HG02678 (cell line): ENCODE measurements around the gene NLGN1.

ENCODE experiments used
- ATAC-seq: cut with Tn5 transposase; IDR thresholded peaks from one replicate; pipeline ENCODE4 v1.9.1; 2021; ENCODE audit warnings: mild to moderate bottlenecking, moderate library complexity; ENCODE audit not compliant: unreplicated experiment

NLGN1 gene

DNA sequence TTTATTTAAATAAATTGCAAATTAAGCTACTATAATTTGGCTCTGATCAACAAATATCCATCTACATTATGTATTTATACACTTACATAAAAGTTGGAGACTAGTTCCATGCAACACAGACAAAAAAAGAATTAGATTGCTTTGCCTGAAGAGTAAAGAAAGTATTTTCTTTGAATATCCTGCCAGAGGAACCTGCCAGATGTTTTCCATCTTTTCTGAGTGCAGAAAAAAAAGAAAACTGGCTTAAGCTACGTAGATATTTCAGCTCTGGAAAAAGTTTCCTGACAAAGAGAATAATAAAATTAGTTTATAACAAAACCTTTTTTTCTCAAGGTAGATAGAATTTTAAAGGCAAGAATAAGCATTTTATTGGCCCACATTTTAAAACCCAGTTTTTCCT is 854.1 kb downstream of the NLGN1 start:
- no peak for ATAC-seq

DNA sequence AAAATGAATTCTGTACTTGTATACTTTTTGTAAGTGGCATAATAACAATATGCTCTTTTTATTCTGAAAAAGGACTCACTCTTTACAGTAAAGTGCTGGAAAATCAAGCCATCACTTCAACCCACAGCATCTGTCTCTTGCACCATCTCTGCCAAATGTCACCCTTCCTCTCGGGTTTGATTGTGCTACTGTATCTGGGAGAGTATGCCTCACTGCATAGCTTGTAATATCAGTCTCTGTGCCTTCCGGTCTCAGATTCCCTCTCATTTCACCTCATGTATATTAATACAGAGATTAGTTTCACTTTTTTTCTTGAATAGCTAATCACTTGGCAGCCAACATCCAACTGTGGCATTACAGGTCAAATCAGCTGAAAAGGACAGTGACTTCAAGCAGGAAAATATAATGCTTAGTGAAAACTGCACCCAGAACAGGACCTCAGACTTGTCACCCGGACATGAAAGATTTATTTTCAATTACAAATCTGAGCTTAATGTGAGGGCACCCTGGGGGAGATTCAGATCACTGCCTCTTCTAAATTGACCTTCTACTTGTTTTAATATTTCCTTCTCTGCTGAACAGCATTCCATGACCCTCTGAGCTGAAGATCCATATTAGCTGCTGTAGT is 855.8 kb downstream of the NLGN1 start:
- ATAC-seq: no peak

DNA sequence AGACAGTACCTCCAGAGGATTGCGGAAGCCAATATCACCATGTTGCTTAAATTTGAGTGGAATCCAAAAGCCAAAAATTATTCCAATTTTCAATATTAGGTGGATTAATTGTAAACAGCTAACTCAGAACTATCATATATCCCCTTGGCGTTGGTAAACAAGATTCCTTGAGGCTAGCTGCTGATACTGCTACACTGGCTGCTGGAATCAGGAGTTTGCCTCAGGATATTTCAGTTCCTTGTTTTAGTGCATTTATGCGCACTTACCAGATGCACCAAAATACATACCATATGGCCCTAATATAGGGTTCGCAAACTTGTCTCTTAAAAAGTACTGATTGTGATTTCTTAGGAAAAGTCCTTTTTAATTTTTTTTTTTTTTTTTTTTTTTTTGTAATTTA is 856.4 kb downstream of the NLGN1 start:
- no peak for ATAC-seq

DNA sequence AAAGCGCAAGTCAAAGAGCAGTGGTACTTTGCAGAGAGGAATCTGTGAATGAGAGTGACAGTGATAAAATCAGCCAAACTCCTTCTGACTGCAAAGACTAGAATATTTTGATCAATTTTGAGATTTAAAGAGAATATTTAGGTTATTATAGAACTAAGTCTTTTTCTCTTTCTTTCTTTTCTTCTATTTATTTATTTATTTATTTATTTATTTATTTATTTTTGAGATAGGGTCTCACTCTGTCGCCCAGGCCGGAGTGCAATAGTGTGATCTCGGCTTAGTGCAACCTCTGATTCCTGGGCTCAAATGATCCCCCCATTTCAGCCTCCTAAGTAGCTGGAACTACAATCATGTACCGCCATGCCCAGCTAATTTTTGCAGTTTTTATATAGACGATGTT is 857.9 kb downstream of the NLGN1 start:
- ATAC-seq: no peak

DNA sequence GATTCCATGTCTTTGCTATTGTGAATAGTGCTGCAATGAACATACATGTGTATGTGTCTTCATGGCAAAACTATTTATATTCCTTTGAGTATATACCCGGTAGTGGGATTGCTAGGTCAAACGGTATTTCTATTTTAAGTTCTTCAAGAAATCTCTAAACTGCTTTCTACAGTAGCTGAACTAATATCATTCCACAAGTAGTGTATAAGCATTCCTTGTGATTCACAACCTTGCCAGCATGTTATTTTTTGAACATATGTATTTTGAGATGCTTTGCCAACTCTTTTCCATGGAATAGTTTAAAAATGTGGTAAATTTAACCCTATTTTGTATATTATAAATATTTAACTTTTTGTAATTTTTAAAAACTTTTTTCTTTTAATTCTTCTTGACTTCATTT is 868.9 kb downstream of the NLGN1 start:
- no peak for ATAC-seq

DNA sequence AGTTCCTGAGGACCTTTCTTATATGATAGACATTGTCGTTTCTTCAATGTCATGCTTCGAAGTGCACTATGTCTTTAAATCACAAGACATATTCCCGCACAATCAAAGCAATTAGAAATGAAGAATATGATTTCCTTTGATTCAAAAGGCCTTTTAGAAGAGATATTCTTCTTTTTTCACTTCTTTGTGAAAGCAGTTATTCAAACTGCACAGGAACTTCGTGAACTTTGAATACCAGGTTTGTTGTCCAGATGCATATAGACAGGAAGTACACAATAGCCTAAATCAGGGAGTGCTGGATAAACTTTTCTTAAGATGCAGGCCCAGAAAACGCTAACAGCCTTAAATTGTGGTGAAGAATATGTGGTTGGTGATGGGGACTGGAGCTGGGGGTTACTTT is 870.5 kb downstream of the NLGN1 start:
- ATAC-seq: no peak

DNA sequence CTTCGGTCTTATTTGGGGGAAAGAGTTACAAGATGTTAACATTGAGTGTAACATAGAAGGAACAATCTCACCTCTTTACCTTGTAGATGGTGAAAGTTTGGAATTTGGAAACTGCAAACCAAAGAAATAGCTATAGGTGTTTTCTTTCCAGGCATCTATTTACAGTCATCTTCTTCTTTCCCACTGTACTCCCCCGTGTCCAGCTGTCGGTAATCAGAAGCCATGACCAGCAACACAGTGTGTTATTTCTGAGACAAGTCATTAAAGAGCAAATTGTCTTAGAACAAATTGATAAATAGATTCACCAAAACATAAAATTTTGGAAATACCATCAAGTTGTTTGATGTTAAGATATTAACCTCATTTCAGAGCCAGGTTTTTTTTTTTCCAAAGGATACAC is 871.0 kb downstream of the NLGN1 start:
- no peak for ATAC-seq

DNA sequence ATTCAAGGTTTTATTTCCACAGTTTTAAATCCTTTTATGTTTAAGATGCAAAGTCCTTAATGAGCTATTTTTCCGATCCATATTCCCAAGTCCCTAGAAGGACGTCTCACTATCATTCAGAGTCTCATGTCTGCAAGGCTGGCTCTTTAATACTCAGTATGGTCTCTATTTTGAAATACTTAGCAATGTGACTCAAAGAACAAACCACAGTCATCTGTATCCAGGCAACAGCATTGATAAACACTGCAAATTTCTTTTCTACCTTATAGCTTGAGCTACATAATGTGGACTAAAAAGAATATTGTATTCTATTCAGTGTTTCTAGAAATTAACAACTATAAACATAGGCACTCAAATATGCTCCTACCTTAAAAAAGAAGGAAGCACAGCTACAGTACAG is 873.3 kb downstream of the NLGN1 start:
- ATAC-seq: no peak

DNA sequence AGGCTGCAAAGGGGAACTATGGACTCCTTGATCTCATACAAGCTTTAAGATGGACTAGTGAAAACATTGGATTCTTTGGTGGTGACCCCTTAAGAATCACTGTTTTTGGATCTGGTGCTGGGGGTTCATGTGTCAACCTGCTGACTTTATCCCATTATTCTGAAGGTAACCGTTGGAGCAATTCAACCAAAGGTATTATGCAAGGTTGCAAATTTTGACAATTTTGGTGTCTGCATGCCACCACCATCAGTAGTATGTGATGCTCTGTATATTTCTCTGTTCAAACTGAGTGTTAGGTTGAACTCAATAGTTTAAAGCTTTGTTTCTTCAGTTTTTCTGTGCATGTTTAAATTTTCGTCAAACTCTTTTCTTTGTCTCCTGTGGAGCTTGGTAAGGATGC is 877.8 kb downstream of the NLGN1 start:
- ATAC-seq: no peak

DNA sequence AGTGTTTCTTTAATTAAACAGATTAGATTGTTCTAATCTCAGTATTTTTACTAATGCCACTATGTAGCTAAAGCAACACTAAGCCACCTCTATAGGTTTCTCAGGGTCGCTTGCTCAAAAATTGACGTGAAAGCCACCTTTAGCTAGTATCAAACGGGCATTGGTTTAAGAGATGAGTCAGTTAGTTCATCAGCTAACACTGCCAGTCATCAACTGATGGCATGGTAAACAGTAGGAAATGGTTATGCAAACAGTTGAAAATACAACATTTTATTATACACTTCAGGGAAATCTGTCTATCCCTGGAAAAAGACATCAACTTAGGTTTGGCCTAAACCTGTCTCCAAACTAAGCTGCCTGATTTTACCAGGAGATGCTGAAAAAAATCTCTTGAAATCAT is 879.3 kb downstream of the NLGN1 start:
- no peak for ATAC-seq

DNA sequence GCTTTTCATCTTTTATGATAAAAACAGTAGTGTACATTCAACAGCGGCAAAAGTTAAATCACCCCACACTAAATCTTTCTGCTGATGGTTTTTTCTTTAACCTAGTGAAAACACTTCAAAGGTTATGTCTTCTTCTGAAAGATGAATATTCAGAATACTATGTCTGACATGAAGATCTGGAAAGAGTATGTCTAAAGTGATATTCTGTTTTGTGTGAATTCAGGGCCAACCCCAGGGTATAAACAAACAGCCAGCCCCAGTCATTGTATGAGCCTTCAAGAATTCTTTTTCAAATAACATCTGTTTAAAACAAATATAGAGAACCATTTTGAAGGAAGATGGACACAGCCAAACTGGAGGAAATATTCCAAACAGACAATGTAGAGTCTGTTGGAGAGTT is 880.5 kb downstream of the NLGN1 start:
- ATAC-seq: no peak

DNA sequence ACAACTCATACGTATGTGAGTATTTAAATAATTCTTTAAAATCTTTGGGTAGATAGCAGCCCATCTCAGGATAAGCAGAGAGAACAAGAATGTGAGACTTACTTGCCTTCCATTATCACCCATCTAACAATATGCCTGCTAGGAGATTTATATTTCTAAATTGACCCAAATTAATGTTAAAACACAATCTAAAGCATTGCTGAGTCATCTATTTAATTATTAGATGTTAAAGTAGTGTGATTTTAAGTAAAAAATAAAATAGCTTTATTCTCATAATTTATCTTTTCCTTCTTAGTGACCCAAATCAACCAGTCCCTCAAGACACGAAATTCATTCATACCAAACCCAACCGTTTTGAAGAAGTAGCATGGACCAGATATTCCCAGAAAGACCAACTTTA is 882.6 kb downstream of the NLGN1 start:
- ATAC-seq: no peak

DNA sequence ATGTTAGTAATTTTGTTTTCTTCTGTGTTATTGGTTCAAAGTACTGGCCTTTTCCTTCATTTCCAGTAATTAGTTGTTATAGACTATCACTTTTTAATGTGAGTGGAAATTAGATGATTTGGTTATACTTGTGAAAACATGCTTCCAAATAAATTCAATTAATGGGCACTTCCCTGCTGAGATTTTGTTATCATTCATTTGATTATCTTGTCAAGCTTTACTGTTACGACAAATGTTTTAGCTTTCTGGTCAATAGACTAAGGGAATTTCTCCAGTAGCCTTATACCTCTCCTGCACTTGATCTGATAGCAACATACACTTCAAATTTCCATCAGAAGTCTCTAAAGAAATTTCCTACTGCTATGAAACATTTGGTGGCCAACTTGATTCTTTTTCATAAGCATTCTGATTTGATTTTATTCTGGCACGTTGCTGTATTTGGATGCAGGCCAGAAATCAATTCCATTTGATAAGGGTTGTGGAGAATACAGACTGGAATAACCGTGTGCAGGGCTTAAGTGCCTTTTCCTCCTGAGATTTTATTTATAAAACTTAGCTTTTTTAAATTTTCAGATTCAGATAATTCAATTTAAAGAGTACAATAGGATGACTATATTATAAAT is 887.8 kb downstream of the NLGN1 start:
- ATAC-seq: no peak

DNA sequence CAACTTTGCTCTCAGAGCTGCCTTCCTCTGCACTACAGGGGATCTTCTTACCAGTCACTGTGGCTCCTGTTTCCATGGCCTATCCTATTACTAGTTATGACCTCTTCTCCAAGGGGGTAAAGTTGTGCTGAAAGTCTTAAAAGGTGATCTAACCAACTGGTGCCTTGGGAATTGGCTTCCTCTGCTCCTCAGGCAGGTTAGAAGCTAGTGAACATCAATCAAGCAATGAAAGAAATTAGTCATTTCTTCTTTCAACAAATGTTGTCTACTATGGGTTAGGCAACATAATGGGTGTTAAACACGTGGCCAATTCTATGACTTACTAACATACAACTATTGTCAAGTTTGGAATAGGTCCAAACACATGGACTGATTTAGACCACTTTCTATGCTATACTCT is 890.2 kb downstream of the NLGN1 start:
- no peak for ATAC-seq

DNA sequence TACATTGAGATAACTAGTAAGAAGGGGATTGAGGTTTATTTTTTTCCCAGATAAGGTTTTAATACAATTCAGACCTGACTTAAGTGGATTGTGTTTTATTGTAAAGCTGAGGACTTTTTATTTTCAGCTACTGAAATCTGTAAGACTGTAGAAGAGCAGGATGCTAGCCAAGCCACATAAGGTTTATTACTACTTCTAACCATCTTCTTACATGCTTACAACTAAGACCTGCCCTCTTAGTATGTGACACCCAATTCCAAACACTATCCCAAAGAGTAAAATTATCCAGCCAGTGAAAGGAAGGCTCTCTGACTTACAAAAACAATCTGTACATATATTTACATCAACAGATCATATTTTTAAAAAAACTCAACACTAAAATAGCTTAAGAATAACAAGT is 897.1 kb downstream of the NLGN1 start:
- ATAC-seq: no peak

DNA sequence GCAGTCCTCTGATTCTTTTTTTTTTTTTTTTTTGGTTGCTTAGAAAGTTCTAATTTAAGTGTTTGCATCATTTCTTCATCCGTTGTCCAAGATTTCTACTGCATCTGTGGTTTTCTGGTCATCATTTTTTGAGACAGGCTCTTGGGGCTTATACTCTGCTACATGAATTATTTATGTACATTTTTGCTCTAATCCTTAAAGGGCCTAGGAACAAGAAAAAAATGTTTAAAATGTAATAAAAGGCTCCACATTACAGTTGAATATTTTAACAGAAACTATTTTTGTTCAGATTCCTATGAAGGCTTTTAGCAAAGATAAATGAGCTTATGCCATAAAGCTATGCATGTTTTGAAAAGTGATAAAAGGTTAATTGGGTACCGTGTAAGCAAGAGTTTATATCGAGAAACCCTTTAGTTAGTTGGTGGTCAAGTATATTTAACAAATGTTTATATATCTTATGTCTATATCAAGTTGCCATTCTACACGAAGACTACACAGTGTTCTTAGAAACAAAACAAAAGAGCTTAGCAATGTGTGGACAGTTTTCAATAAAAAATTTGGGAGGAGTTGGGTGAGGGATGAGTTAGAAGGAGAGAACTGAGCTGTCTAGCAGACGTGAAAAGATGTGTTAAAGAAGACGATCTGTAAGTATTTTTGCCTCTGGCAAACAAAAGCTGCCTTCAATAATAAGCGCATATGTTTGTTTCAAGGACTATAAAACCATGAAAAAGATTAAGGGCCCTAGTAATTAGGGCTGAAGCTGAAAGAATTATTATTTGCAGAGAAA is 898.0 kb downstream of the NLGN1 start:
- ATAC-seq: no peak

DNA sequence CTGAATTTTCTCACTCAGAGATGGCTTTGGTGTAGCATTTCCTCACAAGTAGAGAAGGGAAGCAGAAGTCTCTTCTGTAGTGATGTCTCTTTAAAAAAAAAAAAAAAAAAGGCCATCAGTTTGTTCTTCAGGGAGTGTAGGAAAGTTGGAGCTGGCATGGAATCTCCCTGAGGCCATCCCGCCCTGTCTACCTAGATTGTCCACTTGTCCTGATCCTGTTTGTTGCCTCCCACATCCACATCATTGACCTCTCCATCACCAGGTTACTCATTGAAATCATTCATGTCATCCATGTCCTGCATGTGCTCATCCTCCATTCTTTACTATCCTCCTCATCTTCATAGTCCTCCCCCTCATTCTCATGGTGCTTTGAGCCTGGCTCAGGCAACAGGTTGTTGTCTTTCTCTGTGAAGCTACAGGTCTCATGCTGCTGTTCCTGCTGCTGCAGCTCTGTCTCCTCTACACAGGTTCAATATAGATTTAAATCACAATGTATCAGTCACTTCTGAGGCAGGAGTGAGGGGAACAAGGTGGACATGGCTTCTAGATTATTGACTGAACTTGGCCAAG is 905.3 kb downstream of the NLGN1 start:
- ATAC-seq: no peak

DNA sequence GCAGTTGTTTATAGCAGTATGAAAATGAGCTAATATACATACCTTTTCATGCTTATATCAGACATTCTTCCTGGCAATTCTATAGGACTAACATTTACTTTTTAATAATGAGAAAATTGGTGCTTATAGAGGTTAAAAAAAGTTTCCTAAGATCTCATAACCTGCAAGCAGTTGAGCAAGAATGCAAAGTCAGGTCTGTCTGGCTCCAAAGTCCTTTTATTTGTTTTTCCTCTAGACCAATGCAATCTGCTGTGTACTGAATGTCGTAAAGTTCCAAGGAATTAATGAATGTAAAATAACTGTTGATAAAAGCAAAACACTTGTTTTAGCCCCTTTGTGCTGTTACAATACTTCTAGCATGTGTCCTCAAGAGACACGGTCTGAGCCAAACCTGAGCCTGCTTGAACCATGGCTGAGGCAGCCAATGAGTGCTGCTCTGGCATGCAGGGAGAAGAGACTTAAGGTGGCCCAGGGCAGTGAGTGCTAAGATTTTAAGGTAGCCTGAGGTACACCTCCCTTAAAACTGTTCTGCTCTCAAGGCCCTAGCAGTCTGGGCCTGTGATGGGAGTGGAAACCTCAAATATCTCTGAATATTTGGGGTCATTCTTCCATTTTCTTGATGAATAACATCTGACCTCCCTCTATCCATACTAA is 906.5 kb downstream of the NLGN1 start:
- ATAC-seq: no peak

DNA sequence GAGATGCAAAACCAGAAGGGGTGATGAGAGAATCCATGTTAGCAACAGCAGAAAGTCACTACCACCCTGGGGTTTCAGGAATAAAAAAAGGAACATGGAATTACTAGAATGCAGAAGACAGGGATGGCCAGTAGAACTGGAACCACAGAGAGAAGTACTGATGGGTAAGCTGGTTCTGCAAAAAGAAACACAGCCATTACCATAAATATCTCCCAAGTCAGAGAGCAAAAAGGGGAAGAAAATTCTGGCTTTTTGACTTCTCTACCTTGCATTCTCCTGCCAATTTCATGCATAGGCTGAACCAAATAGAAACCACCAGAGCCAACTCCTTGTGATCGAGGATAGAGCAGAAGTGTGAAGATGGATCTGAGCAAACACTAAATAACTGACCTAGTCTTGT is 911.2 kb downstream of the NLGN1 start:
- ATAC-seq: no peak

DNA sequence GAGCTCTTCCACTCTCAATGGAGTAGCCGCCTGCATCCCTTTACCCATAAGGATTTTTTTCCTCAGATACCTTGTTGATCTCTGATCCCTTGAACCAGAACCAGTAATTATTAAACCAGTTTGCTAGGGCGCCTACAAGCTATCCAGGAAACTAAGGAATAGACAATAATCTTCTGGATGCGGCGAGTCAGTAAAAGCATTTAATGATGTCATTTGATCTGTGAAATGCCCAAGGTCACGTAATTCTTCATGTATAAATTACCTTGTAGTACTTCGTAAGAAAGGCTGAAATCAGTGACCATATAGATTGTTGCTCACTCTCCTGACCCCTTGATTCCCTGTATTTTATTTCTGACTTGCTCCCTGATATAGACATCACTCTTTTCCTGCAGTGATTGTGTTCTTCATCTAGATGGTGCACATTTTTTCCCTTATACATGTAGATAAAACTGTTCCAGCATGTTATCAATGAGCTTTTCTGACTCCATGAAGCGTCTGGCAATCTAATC is 913.0 kb downstream of the NLGN1 start:
- ATAC-seq: no peak

DNA sequence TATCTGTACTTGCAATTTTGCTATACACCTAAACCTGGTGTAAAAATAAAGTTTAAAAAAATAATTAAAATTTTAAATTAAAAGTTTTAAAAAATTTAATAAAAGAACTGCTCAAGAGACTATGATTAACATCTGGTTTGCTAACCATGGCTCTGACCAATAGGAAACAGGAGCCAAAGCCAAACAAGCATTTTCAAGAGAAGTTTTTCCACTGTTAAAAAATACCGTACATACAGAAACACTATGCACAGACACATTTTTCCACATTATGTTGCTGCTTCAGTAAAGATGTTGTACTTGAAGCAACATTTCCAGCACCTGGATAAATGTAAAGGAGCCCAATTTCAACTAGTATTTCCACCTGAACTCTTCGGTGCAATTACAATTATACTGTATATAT is 917.7 kb downstream of the NLGN1 start:
- ATAC-seq: no peak
